CD4-positive, alpha-beta memory T cell (primary cell): ENCODE results near the gene SLC12A2. TPM values are rescaled to one million over a fixed set of nuclear protein-coding genes. Genes with fewer than 3 reads are reported as not detected.

Experiments used
- CTCF ChIA-PET: fragments of 350-600 bp; sonication (Branson Sonifier 250); formaldehyde crosslinking; loops from one replicate; lab custom pipeline; 2021; ENCODE audit warnings: inconsistent platforms; ENCODE audit not compliant: partially characterized antibody; lab: Charles Lee
- POLR2A ChIA-PET: fragments of 350-600 bp; sonication (Branson Sonifier 250); formaldehyde crosslinking; loops from one replicate; lab custom pipeline; 2021; ENCODE audit not compliant: partially characterized antibody; lab: Charles Lee
- DNase-seq, 5 donors: peaks; one replicate each; pipeline versions ENCODE4 v3.0.0 to v3.0.0-alpha.2; 2020 to 2022; ENCODE audit warnings: mixed read lengths in 1 of 5
- H3K27ac ChIP-seq: one replicate; pipeline ENCODE4 v1.7.0; 2013; ENCODE audit warnings: low read depth, low read length
- H3K27me3 ChIP-seq: 2 replicates; pipeline ENCODE4 v1.7.0; 2013; ENCODE audit warnings: mild to moderate bottlenecking, low read length, moderate library complexity; ENCODE audit not compliant: insufficient read depth
- H3K36me3 ChIP-seq: 2 replicates; pipeline ENCODE4 v1.7.0; 2013; ENCODE audit warnings: mild to moderate bottlenecking, low read length, moderate library complexity; ENCODE audit not compliant: insufficient read depth
- H3K4me1 ChIP-seq: 2 replicates; pipeline ENCODE4 v1.7.0; 2013; ENCODE audit warnings: mild to moderate bottlenecking, low read length, moderate library complexity; ENCODE audit not compliant: insufficient read depth
- H3K4me3 ChIP-seq, 2 donors: one replicate each; pipeline ENCODE4 v1.7.0; 2013; ENCODE audit warnings: low read length in 2 of 2, mild to moderate bottlenecking in 1 of 2
- H3K9me3 ChIP-seq, 2 donors: one replicate each; pipeline ENCODE4 v1.7.0; 2013; ENCODE audit warnings: low read length in 2 of 2, control low read depth in 1 of 2; ENCODE audit not compliant: control insufficient read depth in 1 of 2
- H3K27ac Mint-ChIP-seq, 7 donors: one replicate each; pipeline ENCODE4 v1.8.0; 2020 to 2021; ENCODE audit warnings: mixed read lengths in 7 of 7, mild to moderate bottlenecking in 6 of 7, inconsistent platforms in 3 of 7, moderate library complexity in 3 of 7
- H3K27me3 Mint-ChIP-seq, 2 donors: one replicate each; pipeline ENCODE4 v1.8.0; 2020 to 2021; ENCODE audit warnings: mixed read lengths in 2 of 2
- H3K36me3 Mint-ChIP-seq, 2 donors: one replicate each; pipeline ENCODE4 v1.8.0; 2020 to 2021; ENCODE audit warnings: mixed read lengths in 2 of 2, inconsistent platforms in 1 of 2, mild to moderate bottlenecking in 1 of 2
- H3K4me1 Mint-ChIP-seq, 4 donors: one replicate each; pipeline ENCODE4 v1.8.0; 2020 to 2021; ENCODE audit warnings: mixed read lengths in 4 of 4, mild to moderate bottlenecking in 1 of 4
- H3K4me3 Mint-ChIP-seq, 8 donors: one replicate each; pipeline ENCODE4 v1.8.0; 2020 to 2021; ENCODE audit warnings: mixed read lengths in 8 of 8, mild to moderate bottlenecking in 7 of 8, moderate library complexity in 6 of 8, inconsistent platforms in 3 of 8
- H3K9me3 Mint-ChIP-seq, 8 donors: one replicate each; pipeline ENCODE4 v1.8.0; 2020 to 2021; ENCODE audit warnings: mixed read lengths in 8 of 8, mild to moderate bottlenecking in 5 of 8, inconsistent platforms in 3 of 8, moderate library complexity in 1 of 8
- intact Hi-C: fragments of 100-400 bp; cut with micrococcal nuclease; formaldehyde crosslinking; loops from one replicate; pipeline ENCODE4 v1.15.1; 2023
- polyA plus RNA-seq, 2 donors: library from polyadenylated mRNA; unstranded; fragments of 300-500 nt; fragmentation: Illumina TruSeq; gene quantifications; one replicate each; pipeline ENCODE4 v1.2.3, GENCODE V29; 2021
- total RNA-seq, 2 experiments: library from RNA; stranded (reverse); gene quantifications; one replicate each; pipeline ENCODE4 v1.2.3, GENCODE V29; 2021

The SLC12A2 gene
- total and polyA plus RNA-seq, 4 experiments from 2014 or later, result 2.7 to 13.6 (median 10.1) TPM

DNA sequence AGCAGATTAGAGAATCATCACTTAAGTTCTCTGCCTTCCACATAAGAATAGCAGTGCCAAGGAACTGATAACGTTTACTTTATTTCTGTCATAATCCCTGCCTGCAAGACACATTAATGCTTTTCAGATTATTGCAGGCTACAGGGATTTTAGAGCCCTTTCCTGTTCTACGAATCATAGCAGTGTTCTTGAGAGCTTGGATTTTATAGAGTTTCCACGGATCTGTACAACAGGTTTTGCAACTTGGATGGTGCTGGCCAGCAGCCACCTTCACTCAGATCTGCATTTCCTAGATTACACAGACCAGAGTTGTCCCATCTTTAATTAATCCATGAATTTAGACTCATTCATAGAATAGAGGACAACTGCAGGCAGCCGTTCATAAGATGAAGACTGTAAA is 38.1 kb downstream of the SLC12A2 start:
- ChIA-PET POLR2A (no interaction called here), CTCF (no interaction called here)
- intact Hi-C loops, result no loop called here
- Histone ChIP-seq H3K9me3 (no peaks in the 10 kb centered on the region), H3K36me3 (no peaks in the 10 kb centered on the region), H3K27me3 (no peaks in the 10 kb centered on the region), H3K27ac (no peak overlapping the region), H3K4me3 (no peak overlapping the region), H3K4me1 (no peaks in the 10 kb centered on the region)
- peak overlapping the region in 1 of 7 donors; percentile 4 for H3K27ac Mint-ChIP-seq
- peaks cover 0 to 18% (median 10%) of the 10 kb centered on the region in 8 donors for H3K9me3 Mint-ChIP-seq
- no peaks in the 10 kb centered on the region for H3K4me1 Mint-ChIP-seq
- H3K36me3 Mint-ChIP-seq, result peaks cover 19 to 25% of the 10 kb centered on the region in 2 donors
- no peak overlapping the region for H3K4me3 Mint-ChIP-seq
- no peaks in the 10 kb centered on the region for H3K27me3 Mint-ChIP-seq
- DNase-seq, result no peak

DNA sequence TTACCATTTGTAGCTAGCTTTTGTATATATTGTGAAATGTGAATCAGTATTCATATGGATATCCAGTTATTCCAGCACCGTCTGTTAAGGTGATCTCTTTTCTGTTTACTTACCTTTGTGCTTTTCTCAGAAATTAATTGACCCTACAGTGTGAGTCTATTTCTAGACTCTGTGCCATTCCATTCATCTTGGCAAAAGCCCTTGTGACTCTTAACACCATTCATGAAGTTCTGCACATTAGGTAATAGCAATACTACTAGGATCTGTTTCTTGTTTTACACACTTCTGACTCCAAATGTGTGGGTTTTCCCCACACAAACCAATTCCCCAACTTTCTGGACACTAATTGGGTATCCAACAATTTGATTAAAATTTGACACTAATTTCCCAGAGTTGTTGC is 40.4 kb downstream of the SLC12A2 start:
- peaks cover 0 to 6% (median 1%) of the 10 kb centered on the region in 8 donors for H3K9me3 Mint-ChIP-seq
- H3K27ac Mint-ChIP-seq, result no peak overlapping the region
- no peaks in the 10 kb centered on the region for H3K9me3 ChIP-seq
- H3K27me3 ChIP-seq, result no peaks in the 10 kb centered on the region
- POLR2A ChIA-PET, result no interaction called here
- H3K36me3 Mint-ChIP-seq, result peaks cover 2 to 3% of the 10 kb centered on the region in 2 donors
- intact Hi-C loops, result no loop called here
- no peaks in the 10 kb centered on the region for H3K4me1 ChIP-seq
- H3K4me3 ChIP-seq, result no peak overlapping the region
- H3K4me3 Mint-ChIP-seq, result no peak overlapping the region
- H3K4me1 Mint-ChIP-seq, result no peaks in the 10 kb centered on the region
- H3K27ac ChIP-seq, result no peak overlapping the region
- DNase-seq, result no peak
- no peaks in the 10 kb centered on the region for H3K36me3 ChIP-seq
- CTCF ChIA-PET, result interaction anchor here (0.6 kb wide), 1 partner anchor 32 kb away, joined by 4 read pairs; no protein-coding TSS in a partner anchor
- H3K27me3 Mint-ChIP-seq, result no peaks in the 10 kb centered on the region

DNA sequence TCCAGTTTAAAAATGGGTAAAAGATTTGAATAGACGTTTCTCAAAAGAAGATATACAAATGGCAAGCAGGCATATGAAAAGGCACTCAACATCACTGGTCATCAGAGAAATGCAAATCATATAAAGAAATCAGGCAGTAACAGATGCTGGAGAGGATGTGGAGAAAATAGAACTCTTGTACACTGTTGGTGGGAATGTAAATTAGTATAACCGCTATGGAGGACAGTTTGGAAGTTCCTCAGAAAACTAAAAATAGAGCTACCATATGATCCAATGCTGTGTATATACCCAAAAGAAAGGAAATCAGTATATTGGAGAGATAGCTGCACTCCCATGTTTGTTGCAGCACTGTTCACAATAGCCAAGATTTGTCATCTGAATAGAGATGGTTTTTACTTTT is 42.7 kb downstream of the SLC12A2 start:
- POLR2A ChIA-PET, result no interaction called here
- no peak overlapping the region for H3K27ac ChIP-seq
- H3K27me3 ChIP-seq, result no peaks in the 10 kb centered on the region
- peaks cover 7% of the 10 kb centered on the region in 2 donors for H3K36me3 Mint-ChIP-seq
- no peaks in the 10 kb centered on the region for H3K4me1 Mint-ChIP-seq
- DNase-seq, result no peak
- H3K4me1 ChIP-seq, result no peaks in the 10 kb centered on the region
- CTCF ChIA-PET, result no interaction called here
- H3K36me3 ChIP-seq, result no peaks in the 10 kb centered on the region
- no peaks in the 10 kb centered on the region for H3K27me3 Mint-ChIP-seq
- no peak overlapping the region for H3K27ac Mint-ChIP-seq
- no peaks in the 10 kb centered on the region for H3K9me3 Mint-ChIP-seq
- no peak overlapping the region for H3K4me3 ChIP-seq
- no peaks in the 10 kb centered on the region for H3K9me3 ChIP-seq
- no peak overlapping the region for H3K4me3 Mint-ChIP-seq
- intact Hi-C loops, result no loop called here

DNA sequence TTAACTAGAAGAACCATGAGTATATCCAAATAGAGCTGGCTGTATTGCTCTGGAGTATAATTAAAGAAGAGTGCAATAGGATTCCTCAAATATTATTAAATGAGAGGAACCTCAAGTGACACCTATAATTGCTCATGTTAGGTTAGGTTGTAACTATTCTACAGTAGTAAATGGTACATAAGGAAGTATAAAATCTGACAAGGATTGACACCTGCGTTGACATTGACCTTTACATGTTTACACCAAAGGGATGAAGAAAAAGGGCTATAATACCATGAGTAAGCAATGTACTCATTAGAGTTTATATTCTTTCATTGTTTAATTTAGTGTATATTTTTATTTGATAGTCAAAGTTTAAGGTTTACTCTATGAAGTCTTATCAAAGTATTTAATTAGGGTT is 48.9 kb downstream of the SLC12A2 start:
- Histone ChIP-seq H3K4me1 (no peaks in the 10 kb centered on the region), H3K4me3 (no peak overlapping the region), H3K36me3 (peaks cover 6% of the 10 kb centered on the region), H3K27ac (no peak overlapping the region), H3K9me3 (no peaks in the 10 kb centered on the region), H3K27me3 (no peaks in the 10 kb centered on the region)
- Mint-ChIP-seq H3K9me3 (no peaks in the 10 kb centered on the region), H3K36me3 (peaks cover 32 to 34% of the 10 kb centered on the region in 2 donors), H3K4me3 (no peak overlapping the region), H3K27me3 (no peaks in the 10 kb centered on the region), H3K27ac (no peak overlapping the region), H3K4me1 (no peaks in the 10 kb centered on the region)
- POLR2A ChIA-PET, result no interaction called here
- CTCF ChIA-PET, result no interaction called here
- intact Hi-C loops, result no loop called here
- DNase-seq, result no peak

DNA sequence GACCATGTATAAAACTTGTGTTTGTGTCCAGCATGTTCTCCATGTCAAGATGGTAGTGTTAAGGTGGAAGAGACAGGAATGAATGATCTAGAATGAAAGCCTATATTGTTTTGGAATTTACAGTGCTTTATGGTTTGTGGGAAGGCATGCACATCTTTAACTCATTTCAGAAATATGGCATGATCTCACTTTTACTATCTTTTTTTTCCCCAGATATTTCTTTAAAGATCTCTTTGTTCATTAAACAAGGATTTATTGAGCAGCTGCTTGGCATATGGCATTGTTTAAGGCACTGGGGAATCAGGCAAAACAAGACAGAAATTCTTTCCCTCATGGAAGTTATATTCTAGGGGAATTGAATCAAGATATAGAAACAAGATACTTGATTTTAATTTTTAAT is 51.7 kb downstream of the SLC12A2 start:
- Mint-ChIP-seq H3K27ac (no peak overlapping the region), H3K4me3 (no peak overlapping the region)
- intact Hi-C loops, result no loop called here

DNA sequence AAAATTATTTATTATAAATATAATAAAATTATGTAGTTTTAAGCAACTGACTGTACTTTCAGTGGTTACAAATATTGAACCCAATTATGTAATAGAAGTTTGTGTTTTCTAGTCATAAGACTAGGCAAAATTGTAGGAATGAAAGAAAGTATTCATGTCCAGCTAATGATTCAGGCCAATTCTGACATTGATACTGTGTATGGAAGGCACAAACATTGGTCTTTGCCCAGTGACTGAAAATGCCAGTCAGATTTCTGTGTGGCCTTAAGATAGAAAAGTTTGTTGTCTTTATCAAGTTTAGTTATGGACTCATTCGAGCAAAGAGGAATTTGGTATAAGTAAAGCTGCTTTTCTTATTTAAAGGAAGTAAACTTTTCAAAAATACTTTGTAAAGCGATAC is 60.3 kb downstream of the SLC12A2 start:
- peaks cover 20 to 30% of the 10 kb centered on the region in 2 donors for H3K36me3 Mint-ChIP-seq

More for the DNA sequence above, 51.7 kb downstream of the SLC12A2 start:
- Histone ChIP-seq H3K27me3 (no peaks in the 10 kb centered on the region), H3K9me3 (no peaks in the 10 kb centered on the region), H3K36me3 (peaks cover 6% of the 10 kb centered on the region), H3K27ac (no peak overlapping the region), H3K4me3 (no peak overlapping the region), H3K4me1 (no peaks in the 10 kb centered on the region)
- ChIA-PET POLR2A (no interaction called here), CTCF (no interaction called here)
- Mint-ChIP-seq H3K4me1 (no peaks in the 10 kb centered on the region), H3K36me3 (peaks cover 40 to 41% of the 10 kb centered on the region in 2 donors), H3K27me3 (no peaks in the 10 kb centered on the region), H3K9me3 (no peaks in the 10 kb centered on the region)
- no peak for DNase-seq

DNA sequence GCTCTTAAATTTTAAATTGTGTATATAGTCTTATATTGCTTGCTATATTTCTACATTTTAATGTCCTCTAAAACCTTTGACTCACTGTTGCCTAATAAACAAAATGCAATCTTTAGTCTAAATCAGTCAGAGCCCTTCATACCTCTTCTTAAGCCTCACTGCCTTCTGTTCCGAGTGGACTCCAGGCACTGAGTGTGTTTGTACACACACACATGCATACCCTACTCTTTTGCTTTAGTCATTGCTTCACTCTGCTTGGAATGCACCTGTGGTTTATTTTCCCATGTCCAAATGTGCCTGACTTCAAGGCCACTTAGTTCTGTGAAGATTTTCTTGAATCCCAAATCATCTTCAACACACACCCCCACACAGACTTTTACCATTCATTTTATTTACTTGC is 60.9 kb downstream of the SLC12A2 start:
- DNase-seq, result no peak
- no peaks in the 10 kb centered on the region for H3K27me3 Mint-ChIP-seq
- intact Hi-C loops, result no loop called here
- no peak overlapping the region for H3K4me3 Mint-ChIP-seq
- peak overlapping the region in 1 of 7 donors; percentile 8 for H3K27ac Mint-ChIP-seq
- H3K27ac ChIP-seq, result no peak overlapping the region
- POLR2A ChIA-PET, result no interaction called here
- no peaks in the 10 kb centered on the region for H3K27me3 ChIP-seq
- no peak overlapping the region for H3K4me3 ChIP-seq
- no peaks in the 10 kb centered on the region for H3K36me3 ChIP-seq
- H3K36me3 Mint-ChIP-seq, result peaks cover 20 to 35% of the 10 kb centered on the region in 2 donors
- peaks cover 0 to 2% (median 0%) of the 10 kb centered on the region in 8 donors for H3K9me3 Mint-ChIP-seq
- no peaks in the 10 kb centered on the region for H3K4me1 ChIP-seq
- CTCF ChIA-PET, result no interaction called here
- H3K9me3 ChIP-seq, result no peaks in the 10 kb centered on the region
- H3K4me1 Mint-ChIP-seq, result no peaks in the 10 kb centered on the region

More for the DNA sequence above, 60.3 kb downstream of the SLC12A2 start:
- no peak overlapping the region for H3K27ac ChIP-seq
- H3K4me3 ChIP-seq, result no peak overlapping the region
- intact Hi-C loops, result no loop called here
- Mint-ChIP-seq H3K27me3 (no peaks in the 10 kb centered on the region), H3K4me3 (no peak overlapping the region), H3K27ac (no peak overlapping the region), H3K4me1 (no peaks in the 10 kb centered on the region), H3K9me3 (peaks cover 0 to 2% (median 0%) of the 10 kb centered on the region in 8 donors)
- POLR2A ChIA-PET, result no interaction called here
- no peaks in the 10 kb centered on the region for H3K27me3 ChIP-seq
- no peaks in the 10 kb centered on the region for H3K4me1 ChIP-seq
- H3K36me3 ChIP-seq, result no peaks in the 10 kb centered on the region
- no peak for DNase-seq
- H3K9me3 ChIP-seq, result no peaks in the 10 kb centered on the region
- CTCF ChIA-PET, result no interaction called here

DNA sequence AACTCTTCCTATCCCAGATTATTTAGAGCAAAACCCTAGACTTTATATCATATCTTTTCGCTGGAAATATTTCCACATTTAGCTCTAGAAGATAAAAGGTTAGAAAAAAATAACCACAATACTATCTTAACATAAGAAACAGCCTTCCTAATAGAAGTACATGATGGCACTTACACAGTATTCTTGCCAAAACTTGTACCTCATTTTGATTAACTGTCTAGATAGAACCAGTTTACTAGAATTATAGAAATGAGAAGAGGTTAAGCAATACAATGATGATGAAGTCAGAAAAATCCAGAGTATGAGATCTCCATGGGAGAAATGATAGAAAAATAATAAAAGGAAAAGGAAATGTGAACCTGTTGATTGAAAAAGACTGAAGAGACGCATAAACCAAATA is 63.1 kb downstream of the SLC12A2 start:
- Mint-ChIP-seq H3K4me1 (no peaks in the 10 kb centered on the region), H3K9me3 (peaks cover 0 to 2% (median 0%) of the 10 kb centered on the region in 8 donors), H3K4me3 (no peak overlapping the region), H3K27me3 (no peaks in the 10 kb centered on the region), H3K27ac (no peak overlapping the region), H3K36me3 (peaks cover 10 to 42% of the 10 kb centered on the region in 2 donors)
- ChIA-PET CTCF (no interaction called here), POLR2A (no interaction called here)
- Histone ChIP-seq H3K9me3 (no peaks in the 10 kb centered on the region), H3K4me1 (no peaks in the 10 kb centered on the region), H3K4me3 (no peak overlapping the region), H3K27ac (no peak overlapping the region), H3K27me3 (no peaks in the 10 kb centered on the region), H3K36me3 (no peaks in the 10 kb centered on the region)
- DNase-seq, result no peak
- intact Hi-C loops, result no loop called here
